Heart left ventricle (tissue), 16 donors: Measurements from ENCODE around the gene TMEM174. TPM values are rescaled to one million over a fixed set of nuclear protein-coding genes. Genes with fewer than 3 reads are reported as not detected.
"Not testable (repeated sequence)": the region's sequence is repeated elsewhere in the genome, so short reads cannot be mapped to it uniquely, and the experiment has no call there.

ENCODE experiments used
- ATAC-seq, 4 donors: fragments of 200-7000 bp; cut with Tn5 transposase; one replicate each; pipeline ENCODE4 v1.9.1; 2020 to 2022; ENCODE audit warnings: moderate library complexity in 4 of 4, mild to moderate bottlenecking in 3 of 4, moderate number of reproducible peaks in 1 of 4
- DNase-seq, 5 donors: peaks; one replicate each; pipeline ENCODE4 v3.0.0-alpha.2; 2020
- H3K27ac ChIP-seq, 12 donors: fragments of 200-600 bp; sonication (generic) in 4 of 12; one replicate each; pipeline versions ENCODE4 v1.5.0 to v1.8.0; 2016 to 2022; ENCODE audit warnings: mild to moderate bottlenecking in 2 of 12
- H3K27me3 ChIP-seq, 9 donors: fragments of 200-600 bp; sonication (generic) in 2 of 9; one replicate each; pipeline versions ENCODE4 v1.5.1 to v1.8.0; 2016 to 2022; ENCODE audit warnings: mild to moderate bottlenecking in 3 of 9
- H3K36me3 ChIP-seq, 9 donors: fragments of 200-600 bp; sonication (generic) in 2 of 9; one replicate each; pipeline versions ENCODE4 v1.5.0 to v1.8.0; 2018 to 2022; ENCODE audit warnings: mild to moderate bottlenecking in 2 of 9
- H3K4me1 ChIP-seq, 12 donors: fragments of 200-600 bp; sonication (generic) in 4 of 12; one replicate each; pipeline versions ENCODE4 v1.5.0 to v1.8.0; 2016 to 2022; ENCODE audit warnings: mild to moderate bottlenecking in 3 of 12
- H3K4me3 ChIP-seq, 12 donors: fragments of 200-600 bp; sonication (generic) in 4 of 12; one replicate each; pipeline versions ENCODE4 v1.5.0 to v1.8.0; 2017 to 2022; ENCODE audit warnings: mild to moderate bottlenecking in 9 of 12, moderate library complexity in 4 of 12
- H3K9me3 ChIP-seq, 12 donors: fragments of 200-600 bp; sonication (generic) in 4 of 12; one replicate each; pipeline versions ENCODE4 v1.5.0 to v1.8.0; 2016 to 2022; ENCODE audit warnings: mild to moderate bottlenecking in 1 of 12
- CTCF ChIP-seq, 12 donors: fragments of 200-600 bp; sonication (generic) in 4 of 12; IDR thresholded peaks; one replicate each; pipeline versions ENCODE4 v1.5.0 to v1.8.0; 2018 to 2022; ENCODE audit warnings: antibody characterized with exemption in 12 of 12, mild to moderate bottlenecking in 5 of 12
- POLR2A ChIP-seq, 2 donors: fragments of 450-650 bp; IDR thresholded peaks; one replicate each; pipeline ENCODE4 v1.6.1; 2017; ENCODE audit warnings: antibody characterized with exemption in 2 of 2, mild to moderate bottlenecking in 2 of 2, moderate library complexity in 2 of 2
- WGBS, 4 donors: extraction: QIAGEN DNeasy Blood & Tissue Kit in 2 of 4; methylation state at CpG; one replicate each; pipeline versions ENCODE4 v1.1.5 to v1.1.7; 2013 to 2018; 5-methylcytosine and 5-hydroxymethylcytosine counted together
- intact Hi-C, 10 donors: fragments of 100-400 bp; cut with DNase I; formaldehyde crosslinking; loops; one replicate each; pipeline versions ENCODE4 v1.11.1 to v1.14.2; 2022
- polyA plus RNA-seq, 2 donors: library from polyadenylated mRNA; stranded (reverse); fragments of 200-250 nt; gene quantifications; one replicate each; pipeline ENCODE4 v1.2.3, GENCODE V29; 2013
- total RNA-seq, 9 donors: library from RNA; depleted of rRNA in 2 of 9; stranded (reverse); fragments of >200 nt in 2 of 9; fragmentation: NEBNext Ultra II Directional in 3 of 9; extraction: Animal tissue kit (Norgen Biotek cat#: 25700) in 3 of 9; gene quantifications; one replicate each; pipeline versions ENCODE4 v1.1.0 to v1.2.4, GENCODE V29; 2016 to 2023
- donor health status: ischemic (EF 13 %, LVEDD 7.1; RV severe dilation, severe dysfunction).
- donor health status: healthy with polysubstance abuse.
- donor health status: DM: no; HTN: yes; CAD: no.
- donor health status: DM: no; HTN: no; CAD: no.
- donor health status: ischemic (EF 25% LVEDD 6.9; RV normal size, moderate dysfunction).
- donor health status: ischemic (EF 25% LVEDD 5.7; RV mildly dilated, moderate dysfunction).
- donor health status: healthy.
- donor health status: DM: yes; HTN: yes; CAD: no.
- donor health status: ischemic (EF 35%, LVEDD 5.7; RV mildly dilated, moderate dysfunction).
- donor health status: nonischemic (EF 11% LVEDD 7.7; RV severe dilation, severe dysfunction).
- donor health status: DM: yes; HTN: yes; CAD: no.
- donor health status: PGD.
- donor health status: ischemic (EF 29% LVEDD 5.4; RV normal size, mild dysfunction).
- donor health status: nonischemic (EF 23%, LVEDD 6.1; RV moderate dilation, normal function).

Gene TMEM174
- total and polyA plus RNA-seq, 11 donors, result not detected

- no peak for ATAC-seq
- WGBS, 4 donors, result 50 to 62% (median 57%) methylated on average over 3 of the region's 3 CpGs
- no peak overlapping the region for H3K4me3 ChIP-seq
- no peaks in the 10 kb centered on the region for H3K36me3 ChIP-seq
- no peak for TF ChIP-seq CTCF (IDR thresholded peaks at IDR 0.05)
- no peak for TF ChIP-seq POLR2A (IDR thresholded peaks at IDR 0.05)
- H3K27ac ChIP-seq, result no peak overlapping the region
- H3K27me3 ChIP-seq, result peaks cover 0 to 61% (median 26%) of the 10 kb centered on the region in 9 donors
- H3K9me3 ChIP-seq, result peaks cover 0 to 14% (median 0%) of the 10 kb centered on the region in 12 donors
- no peak for DNase-seq
- intact Hi-C loops, result loop anchor here in 5 of 10 donors (5.0 to 10.0 kb wide), 3 partner anchors 110 to 122 kb away; no protein-coding TSS in a partner anchor
- H3K4me1 ChIP-seq, result peaks cover 0 to 7% (median 2%) of the 10 kb centered on the region in 12 donors
These were observed 31.3 kb downstream of the TMEM174 start for GRCh38 chr5:73204332-73204731.

GRCh38 chr5:73204733-73205132 lies 31.7 kb downstream of the TMEM174 start:
- no peak overlapping the region for H3K4me3 ChIP-seq
- TF ChIP-seq POLR2A (IDR thresholded peaks at IDR 0.05) (no peak), CTCF (IDR thresholded peaks at IDR 0.05) (no peak)
- no peak for ATAC-seq
- DNase-seq, result no peak
- peaks cover 0 to 7% (median 2%) of the 10 kb centered on the region in 12 donors for H3K4me1 ChIP-seq
- intact Hi-C loops, result loop anchor here in 5 of 10 donors (5.0 to 10.0 kb wide), 3 partner anchors 110 to 122 kb away; no protein-coding TSS in a partner anchor
- 89 to 94% (median 91%) methylated on average over 5 of the region's 5 CpGs for WGBS, 4 donors
- H3K27me3 ChIP-seq, result peaks cover 0 to 65% (median 26%) of the 10 kb centered on the region in 9 donors
- H3K27ac ChIP-seq, result no peak overlapping the region
- peaks cover 0 to 18% (median 2%) of the 10 kb centered on the region in 12 donors for H3K9me3 ChIP-seq
- no peaks in the 10 kb centered on the region for H3K36me3 ChIP-seq

- Histone ChIP-seq H3K4me3 (no peak overlapping the region), H3K9me3 (peaks cover 0 to 22% (median 4%) of the 10 kb centered on the region in 12 donors), H3K27me3 (peaks cover 0 to 68% (median 26%) of the 10 kb centered on the region in 9 donors), H3K4me1 (peaks cover 0 to 7% (median 2%) of the 10 kb centered on the region in 12 donors), H3K27ac (no peak overlapping the region), H3K36me3 (no peaks in the 10 kb centered on the region)
- TF ChIP-seq POLR2A (IDR thresholded peaks at IDR 0.05) (no peak), CTCF (IDR thresholded peaks at IDR 0.05) (no peak)
- 71 to 78% (median 77%) methylated on average over 3 of the region's 3 CpGs; no CpG with 5 or more reads in 1 of the 4 donors for WGBS, 4 donors
- ATAC-seq (no peak), DNase-seq (no peak)
- intact Hi-C loops, result loop anchor here in 2 of 10 donors (10.0 kb wide), 2 partner anchors 111 to 121 kb away; no protein-coding TSS in a partner anchor
These were observed 32.3 kb downstream of the TMEM174 start for GRCh38 chr5:73205305-73205704.

GRCh38 chr5:73207239-73207638 lies 34.2 kb downstream of the TMEM174 start:
- WGBS, 4 donors, result 44 to 75% (median 53%) methylated on average over 4 of the region's 4 CpGs

GRCh38 chr5:73209075-73209474 lies 36.1 kb downstream of the TMEM174 start:
- DNase-seq, H3K27ac ChIP-seq, H3K4me3 ChIP-seq, ATAC-seq, H3K36me3 ChIP-seq, H3K4me1 ChIP-seq: not testable (repeated sequence)
- H3K27me3 ChIP-seq, result peaks cover 0 to 85% (median 38%) of the 10 kb centered on the region in 9 donors
- intact Hi-C loops, result loop anchor here in 2 of 10 donors (10.0 kb wide), 2 partner anchors 114 to 124 kb away; no protein-coding TSS in a partner anchor
- peaks cover 0 to 22% (median 4%) of the 10 kb centered on the region in 12 donors for H3K9me3 ChIP-seq

More at GRCh38 chr5:73207239-73207638, 34.2 kb downstream of the TMEM174 start:
- DNase-seq, H3K27ac ChIP-seq, H3K4me3 ChIP-seq, ATAC-seq, H3K4me1 ChIP-seq, H3K36me3 ChIP-seq: not testable (repeated sequence)
- Histone ChIP-seq H3K9me3 (peaks cover 0 to 22% (median 4%) of the 10 kb centered on the region in 12 donors), H3K27me3 (peaks cover 0 to 77% (median 26%) of the 10 kb centered on the region in 9 donors)
- intact Hi-C loops, result loop anchor here in 2 of 10 donors (10.0 kb wide), 2 partner anchors 112 to 122 kb away; no protein-coding TSS in a partner anchor

GRCh38 chr5:73212693-73213092 lies 39.7 kb downstream of the TMEM174 start:
- 92 to 99% (median 96%) methylated on average over 3 of the region's 3 CpGs for WGBS, 4 donors
- H3K4me3 ChIP-seq, H3K27ac ChIP-seq, intact Hi-C loops, H3K36me3 ChIP-seq, DNase-seq, ATAC-seq: not testable (repeated sequence)
- peaks cover 0 to 88% (median 45%) of the 10 kb centered on the region in 9 donors for H3K27me3 ChIP-seq
- H3K9me3 ChIP-seq, result peaks cover 0 to 18% (median 4%) of the 10 kb centered on the region in 12 donors
- peaks cover 0 to 15% (median 8%) of the 10 kb centered on the region in 12 donors for H3K4me1 ChIP-seq
